ENCODE results near the gene IGHMBP2.

Gene IGHMBP2

DNA sequence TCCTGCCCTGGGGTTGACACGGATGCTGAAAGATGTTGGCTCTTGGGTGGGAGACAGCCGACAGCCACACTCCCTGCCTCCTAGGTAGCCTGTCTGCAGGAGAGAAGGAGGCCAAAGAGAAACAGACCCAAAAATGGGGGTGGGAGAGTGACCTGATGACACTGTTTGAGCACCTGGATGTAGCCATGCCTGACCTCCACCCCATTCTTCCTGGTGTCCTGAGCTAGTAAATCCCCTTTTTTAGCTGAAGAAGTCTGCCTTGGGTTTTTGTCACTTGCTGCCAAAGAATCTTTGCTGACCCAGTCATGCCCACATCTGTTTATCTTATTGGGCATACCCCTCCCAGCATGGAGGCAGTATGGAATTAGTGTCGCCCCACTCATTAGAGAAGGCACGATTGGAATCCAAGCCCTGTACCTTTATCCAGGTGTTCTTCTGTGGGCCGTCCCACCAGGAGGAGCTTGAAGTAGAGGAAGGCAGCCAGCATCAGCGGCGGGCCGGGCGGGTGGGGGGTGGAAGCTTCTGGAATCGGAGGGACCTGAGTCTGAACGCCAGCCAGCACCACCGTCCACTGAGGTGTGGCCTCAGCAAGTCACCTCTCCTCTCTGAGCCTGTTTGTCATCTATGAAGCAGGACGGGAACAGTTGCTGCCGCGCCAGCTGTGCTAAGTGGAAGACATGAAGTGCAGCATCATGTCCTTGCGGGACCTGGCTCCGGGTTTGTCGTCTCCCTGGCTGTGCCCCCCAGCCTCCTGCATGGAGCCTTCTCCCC is 37.8 kb downstream of the IGHMBP2 start:
- DNase-seq: no peak

DNA sequence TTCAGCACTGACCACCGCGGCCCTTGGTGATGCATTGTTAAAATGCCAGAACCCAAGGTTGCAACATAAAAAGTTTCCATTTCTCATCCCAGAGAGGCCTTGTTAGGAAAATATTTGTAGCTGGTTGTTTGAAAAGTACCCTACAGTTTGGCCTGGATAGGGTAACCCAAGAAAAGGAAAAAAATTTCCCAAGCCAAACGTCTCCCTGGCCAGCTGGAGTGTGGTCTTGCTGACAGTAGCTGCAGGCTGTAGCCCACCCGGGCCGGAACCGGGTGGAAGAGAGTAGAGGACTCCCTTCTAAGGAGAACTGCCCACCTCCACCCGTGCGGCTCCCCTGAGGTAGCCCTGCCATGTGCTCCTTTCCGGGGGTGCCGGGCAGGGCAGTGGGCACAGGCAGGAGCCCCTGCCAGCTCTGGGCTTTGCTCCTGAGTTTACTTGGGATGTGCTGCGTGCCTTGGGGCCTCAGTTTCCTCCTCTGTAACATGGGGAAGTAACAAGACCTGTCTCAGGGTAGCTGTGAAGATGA is 38.5 kb downstream of the IGHMBP2 start:
- no peak for DNase-seq

DNA sequence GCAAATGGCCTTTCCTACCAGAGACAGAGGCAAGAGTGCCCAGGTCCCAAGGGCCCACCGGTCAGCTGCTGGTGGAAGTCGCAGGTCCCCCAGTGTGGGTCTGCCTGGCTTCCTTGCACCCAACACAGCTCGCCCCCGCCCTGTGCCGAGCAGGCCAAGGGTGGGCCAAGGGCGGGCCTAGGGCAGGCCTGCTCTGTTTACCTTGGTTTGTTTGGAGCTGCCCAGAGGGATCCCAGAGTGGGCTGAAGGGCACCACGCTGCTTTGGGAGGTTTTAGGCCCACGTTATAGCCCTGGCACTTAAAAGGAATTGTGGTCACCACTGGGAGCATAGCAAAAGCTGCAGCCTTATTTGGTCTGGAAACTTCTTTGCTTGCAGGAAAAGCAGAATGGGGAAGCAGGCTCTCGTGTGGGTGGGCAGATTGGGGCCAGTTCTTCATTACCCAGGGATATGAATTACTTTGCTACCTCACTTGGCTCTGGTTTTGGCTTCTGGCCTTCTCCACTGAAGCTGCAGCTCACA is 39.1 kb downstream of the IGHMBP2 start:
- DNase-seq: no peak

DNA sequence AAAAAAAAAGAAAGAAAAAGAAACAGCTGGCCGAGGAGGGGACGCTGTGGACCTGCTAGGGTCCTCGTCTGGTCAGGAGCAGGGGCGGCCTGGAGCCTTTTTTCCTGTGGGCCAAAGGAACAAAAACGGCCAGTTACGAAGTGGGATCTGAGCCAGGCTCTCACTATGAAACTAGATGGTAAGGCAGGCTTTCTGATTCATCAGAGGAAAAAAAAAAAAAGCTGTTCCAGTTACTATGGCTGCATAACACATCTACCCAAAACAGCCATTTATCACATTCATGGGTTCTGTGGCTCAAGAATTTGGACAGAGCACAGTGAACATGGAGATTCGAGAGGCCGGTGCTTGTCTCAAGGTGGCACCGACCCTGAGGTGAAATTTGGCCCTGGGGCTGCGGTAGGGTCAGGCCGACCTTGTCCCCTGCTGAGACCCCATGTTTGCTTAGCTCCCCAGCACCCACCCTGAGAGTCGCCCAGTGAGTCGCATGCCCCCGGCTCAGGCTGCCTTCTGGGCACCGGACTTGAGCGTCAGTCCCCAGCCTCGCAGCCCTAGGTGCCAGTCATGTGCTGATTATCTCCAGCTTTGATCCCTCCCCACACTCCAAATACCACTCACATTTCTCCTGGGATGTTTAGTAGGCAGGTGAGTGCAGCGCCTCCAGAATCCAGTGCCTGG is 42.9 kb downstream of the IGHMBP2 start:
- DNase-seq: no peak

DNA sequence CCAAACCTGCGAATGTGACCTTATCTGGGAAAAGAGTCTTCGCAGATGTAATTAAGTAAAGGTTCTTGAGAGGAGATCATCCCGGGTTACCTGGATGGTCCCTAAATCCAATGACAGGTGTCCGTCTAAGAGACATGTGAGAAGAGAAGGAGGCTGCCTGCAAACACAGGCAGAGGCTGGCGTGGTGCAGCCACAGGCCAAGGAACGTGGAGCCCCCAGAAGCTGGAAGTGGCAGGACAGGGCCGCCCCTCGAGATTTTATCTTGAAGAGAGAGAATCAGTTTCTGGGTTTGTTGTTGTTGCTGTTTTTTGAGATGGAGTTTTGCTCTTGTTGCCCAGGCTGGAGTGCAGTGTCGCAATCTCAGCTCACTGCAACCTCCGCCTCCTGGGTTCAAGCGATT is 43.5 kb downstream of the IGHMBP2 start:
- no peak for DNase-seq

DNA sequence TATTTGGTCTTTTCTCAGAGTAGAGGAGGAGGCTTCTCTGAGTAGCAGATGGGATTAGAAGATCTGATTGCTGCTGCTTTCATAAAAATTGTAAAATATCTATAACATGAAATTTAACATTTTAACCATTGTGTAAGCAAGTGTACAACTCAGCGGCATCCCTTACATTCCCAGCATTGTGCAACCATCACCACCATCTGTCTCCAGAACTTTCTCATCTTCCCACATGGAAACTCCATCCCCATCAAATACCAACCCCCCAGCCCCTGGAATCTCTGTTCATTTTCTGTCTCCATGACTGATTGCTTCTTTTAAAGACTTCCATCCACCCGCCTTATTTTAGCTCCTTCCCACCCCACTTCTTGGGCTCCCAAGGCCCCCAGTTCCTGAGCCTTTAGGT is 44.8 kb downstream of the IGHMBP2 start:
- no peak for DNase-seq

DNA sequence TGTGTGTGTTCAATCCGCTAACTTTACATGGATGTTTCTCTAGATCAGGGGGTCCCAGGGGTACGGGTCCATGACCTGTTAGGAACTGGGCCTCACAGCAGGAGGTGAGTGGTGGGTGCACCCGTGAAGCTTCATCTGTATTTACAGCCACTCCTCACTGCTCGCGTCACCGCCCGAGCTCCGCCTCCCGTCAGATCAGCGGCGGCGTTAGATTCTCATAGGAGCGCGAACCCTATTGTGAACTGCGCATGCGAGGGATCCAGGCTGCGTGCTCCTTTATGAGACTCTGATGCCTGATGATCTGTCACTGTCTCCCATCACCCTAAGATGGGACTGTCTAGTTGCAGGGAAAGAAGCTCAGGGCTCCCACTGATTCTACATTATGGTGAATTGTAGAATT is 45.2 kb downstream of the IGHMBP2 start:
- DNase-seq: no peak

DNA sequence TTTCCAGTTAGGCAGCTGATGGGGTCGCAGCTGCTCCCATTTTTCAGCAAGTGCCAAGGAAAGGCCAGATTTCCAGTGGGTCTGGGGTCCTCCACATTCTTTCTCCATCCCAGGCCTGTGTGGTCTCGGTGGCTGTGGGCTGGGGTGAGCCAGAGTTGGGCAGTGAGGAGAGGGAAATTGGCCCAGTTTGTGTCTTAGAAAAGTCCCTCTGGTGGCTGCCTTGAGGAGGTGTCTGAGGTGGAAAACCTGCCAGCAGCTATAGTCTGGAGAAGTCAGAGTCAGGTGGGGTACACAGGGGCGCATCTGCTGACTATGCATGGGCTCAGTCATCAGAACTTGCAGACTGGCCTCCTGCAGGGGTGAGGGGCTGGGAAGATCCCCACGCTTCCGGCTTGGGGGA is 46.6 kb downstream of the IGHMBP2 start:
- DNase-seq: no peak

DNA sequence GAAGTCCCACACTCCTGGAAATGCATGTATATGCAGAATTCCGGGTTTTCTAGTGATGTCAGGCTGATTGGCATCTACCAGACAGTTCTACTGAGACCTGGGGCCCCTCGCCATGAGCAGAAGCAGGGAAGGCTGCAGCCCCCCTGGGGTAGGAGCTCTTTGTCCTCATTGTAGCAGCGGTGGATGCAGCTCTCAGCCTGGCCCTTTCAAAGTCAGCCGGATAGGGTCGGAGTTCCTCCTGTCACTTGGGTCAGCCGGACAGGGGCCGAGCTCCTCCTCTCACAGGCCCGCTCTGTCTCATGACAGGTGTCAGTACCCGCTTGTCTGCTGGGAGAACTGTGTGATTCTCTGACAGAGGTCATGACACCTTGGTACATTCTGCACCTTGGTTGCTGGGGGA is 47.1 kb downstream of the IGHMBP2 start:
- DNase-seq: no peak

DNA sequence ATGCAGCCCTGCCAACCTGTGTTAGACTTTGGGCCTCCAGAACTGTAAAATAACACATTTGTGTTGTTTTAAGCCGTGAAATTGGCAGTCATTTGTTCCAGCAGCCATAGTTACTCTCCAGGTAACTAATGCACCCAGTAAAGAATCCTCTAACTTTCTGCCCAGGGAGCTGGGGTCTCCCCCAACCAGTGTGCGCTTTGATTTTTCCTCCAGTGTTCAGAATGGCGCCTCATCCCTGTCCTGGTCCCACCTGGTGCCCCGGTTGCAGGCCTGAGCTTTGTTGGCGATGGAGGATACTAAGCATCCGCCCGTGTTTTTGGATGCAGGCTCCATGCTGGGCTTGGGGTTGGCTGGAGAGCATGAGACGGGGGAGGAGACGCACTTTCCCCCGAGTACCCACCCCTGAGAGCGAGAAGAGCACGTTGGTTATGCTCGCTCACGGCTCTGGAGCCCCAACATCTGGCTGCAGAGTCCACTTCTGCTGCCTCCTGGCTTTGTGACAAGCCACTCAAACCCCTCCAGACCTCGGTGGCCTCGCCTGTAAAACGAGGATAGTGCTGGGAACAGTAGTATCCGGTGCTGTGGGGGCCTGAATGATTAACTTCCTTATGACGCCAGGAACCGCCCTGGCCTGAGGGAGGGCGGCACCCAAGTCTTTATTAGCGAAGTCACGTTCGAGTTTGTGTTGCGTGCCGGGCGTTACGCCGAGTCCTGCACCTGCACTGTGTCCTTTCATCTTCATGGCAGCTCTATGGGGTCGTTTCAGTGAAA is 51.3 kb downstream of the IGHMBP2 start:
- DNase-seq: peak in 1 of 2 donors; percentile 44

DNA sequence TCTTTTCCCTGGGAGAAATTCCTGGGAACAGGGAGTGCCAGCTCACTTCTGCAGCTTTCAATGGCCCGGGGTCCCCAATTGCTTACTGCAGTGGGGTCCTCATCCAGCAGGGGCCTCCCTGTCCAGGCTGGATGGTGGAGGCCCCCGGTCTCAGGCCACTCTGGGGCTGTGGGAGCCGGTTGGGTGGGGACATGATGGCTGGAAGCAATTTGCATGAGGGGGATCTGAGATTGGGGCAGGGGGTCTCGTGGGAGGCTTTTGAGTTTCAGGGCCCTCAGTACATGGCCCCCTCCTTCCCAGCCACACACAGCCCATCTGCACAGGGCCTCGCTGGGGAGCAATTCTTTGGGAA is 51.9 kb downstream of the IGHMBP2 start:
- DNase-seq: no peak

DNA sequence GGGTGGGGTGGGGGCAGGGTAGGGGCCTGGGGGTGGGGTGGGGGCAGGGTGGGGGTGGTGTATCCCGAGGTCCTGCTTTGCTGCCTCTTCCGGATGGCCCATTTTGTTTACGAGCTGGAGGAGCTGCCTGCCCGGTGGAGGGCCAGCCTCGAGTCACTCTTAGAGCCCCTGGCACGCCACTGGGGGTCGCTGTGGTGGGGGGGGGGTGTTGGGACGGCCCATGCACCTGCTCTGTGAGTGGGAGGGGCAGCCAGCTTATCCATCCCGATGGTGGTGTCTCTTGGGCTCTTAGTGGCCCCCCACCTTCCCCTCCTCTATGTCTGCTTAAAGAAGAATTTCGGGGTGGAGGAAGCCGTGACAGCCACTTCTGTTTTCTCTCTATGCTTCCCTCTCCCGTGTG is 52.5 kb downstream of the IGHMBP2 start:
- DNase-seq: peak; percentile 28 to 35

DNA sequence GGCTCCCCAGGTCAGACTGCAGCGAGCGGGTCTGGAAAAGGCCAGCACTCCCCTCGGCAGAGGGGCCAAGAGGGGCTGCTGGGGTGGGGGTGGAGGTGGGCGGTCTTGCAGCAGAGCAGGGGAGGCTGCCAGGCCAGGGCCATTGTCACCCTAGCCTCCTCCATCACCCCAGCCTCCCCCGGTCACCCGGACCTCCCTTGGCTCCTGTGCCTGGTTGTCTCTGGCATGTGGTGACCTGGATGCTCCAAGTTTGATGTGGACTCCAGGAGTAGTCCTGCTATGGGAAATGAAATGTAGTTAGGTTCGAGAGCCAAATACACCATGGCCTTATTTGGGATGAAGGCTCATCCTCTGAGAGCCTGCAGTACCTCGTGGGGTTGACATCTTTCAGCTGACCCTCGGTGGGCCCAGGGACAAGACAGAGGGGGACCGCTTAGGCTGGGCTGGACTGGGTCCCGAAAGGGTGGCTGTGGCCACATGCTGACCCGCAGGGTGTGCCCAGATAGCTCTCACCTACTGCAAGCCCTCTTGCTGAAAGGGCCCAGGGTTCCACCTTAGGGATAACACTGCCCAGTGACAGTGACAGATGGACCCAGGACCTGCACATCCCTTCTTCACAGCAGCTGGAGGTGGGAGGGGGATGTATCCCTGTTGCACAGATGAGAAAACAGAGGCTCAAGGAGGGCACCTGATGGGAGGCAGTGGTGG is 53.0 kb downstream of the IGHMBP2 start:
- no peak for DNase-seq

DNA sequence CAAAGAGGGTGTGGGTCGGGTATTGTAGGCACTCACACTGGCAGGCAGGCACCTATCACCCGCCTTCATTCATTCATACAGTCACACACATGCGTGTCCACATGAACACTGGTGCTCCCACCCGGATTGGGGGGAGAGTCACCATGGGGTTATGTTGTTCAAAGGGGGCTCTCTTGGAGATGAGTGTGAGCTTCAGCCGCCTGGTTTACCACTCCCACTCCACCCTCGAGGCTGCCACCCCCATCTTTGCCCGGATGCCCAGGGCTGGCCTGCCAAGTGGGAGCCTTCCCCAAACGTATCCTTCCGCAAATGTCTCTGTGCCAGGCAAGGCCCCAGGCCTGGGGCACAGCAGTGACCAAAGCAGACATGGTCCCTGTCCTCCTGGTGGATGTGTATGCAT is 54.5 kb downstream of the IGHMBP2 start:
- no peak for DNase-seq

DNA sequence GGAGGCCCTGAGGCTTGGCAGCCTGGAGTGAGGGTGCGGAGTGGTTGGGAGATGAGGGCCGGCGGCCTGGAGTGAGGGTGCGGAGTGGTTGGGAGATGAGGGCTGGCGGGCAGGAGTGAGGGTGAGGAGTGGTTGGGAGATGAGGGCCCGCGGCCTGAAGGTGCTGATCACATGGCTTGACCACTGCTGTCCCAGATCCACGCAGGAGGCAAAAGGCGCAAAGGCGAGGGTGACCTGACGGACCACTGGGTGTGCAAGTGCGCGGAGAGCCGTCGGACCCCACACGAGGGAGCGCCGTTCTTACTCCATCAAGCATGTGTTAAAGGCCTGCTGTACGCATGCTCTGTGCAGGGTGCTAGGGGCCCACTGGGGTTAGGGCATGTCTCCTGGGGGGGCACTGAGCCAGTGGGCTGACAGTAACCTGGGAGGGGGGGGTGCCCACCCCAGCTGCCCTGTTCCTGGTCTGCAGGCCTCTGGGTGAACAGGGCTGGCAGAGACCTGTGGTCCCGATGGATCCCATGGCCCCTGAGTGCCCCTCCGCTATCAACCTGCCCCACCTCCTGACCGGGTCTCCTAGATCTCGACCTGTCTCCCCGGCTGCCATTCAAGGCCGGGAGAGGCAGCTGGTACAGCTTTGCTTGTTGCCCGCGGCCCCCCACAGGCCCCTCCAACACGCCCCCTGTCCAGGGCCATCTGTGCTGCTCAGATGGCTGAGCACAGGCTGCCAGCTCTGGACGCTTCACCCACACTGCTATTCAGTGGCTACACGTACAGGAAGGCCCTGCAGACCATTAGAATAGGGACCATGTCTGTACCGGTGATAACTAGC is 56.0 kb downstream of the IGHMBP2 start:
- no peak for DNase-seq

DNA sequence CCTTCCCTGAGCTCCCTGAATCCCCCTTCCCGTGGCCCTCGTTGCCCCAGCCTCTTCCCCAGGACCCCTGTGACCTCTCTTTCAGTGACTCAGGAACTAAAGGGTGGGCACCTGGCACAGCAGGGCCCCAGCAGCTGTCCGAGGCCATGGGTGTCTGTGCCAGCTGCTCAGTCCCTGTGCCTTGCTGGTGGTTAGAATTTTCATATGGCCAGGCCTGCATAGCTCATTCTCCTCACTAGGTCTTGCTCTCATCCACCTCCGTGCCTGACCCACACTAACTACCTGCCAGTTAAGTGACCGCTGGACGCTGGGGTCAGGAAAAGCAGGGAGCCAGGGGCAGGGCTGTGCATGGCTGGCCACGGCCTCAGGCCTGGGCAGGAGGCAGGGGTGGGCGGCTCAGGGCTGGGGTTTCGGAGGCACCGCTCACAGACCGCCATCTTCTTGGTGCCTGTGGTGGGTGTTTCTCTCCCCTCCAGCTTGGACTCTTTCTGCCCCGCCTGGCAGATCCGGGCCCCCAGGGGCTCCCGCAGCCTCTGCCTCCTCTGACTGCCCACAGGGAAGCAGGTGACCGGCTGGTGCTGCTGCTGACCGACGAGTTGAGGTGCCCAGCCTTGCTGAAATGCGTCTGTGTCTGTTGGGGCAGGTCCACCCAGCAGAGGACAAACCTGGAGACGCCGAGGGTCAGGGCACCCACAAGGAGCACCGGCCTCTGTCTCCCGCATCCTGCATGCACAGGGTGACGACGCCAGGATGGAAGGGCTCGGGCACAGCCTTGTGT is 56.8 kb downstream of the IGHMBP2 start:
- no peak for DNase-seq

DNA sequence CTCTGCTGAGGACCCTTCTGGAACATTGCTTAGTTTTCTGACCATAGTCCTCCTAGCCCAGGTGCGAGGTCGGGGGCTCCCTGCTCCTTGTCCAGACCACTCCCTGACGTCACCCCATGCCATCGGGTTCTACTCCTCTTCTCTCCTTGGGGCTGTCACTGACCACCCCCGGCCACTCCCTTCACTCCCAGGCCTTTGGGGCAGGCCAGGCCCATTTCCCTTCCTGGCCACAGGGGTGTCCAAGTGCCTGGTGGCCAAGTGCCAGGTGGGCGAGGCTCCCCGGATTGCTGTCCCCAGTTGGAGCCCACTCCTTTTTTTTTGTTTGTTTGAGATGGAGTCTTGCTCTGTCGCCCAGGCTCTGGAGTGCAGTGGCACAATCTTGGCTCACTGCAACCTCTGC is 57.6 kb downstream of the IGHMBP2 start:
- no peak for DNase-seq

DNA sequence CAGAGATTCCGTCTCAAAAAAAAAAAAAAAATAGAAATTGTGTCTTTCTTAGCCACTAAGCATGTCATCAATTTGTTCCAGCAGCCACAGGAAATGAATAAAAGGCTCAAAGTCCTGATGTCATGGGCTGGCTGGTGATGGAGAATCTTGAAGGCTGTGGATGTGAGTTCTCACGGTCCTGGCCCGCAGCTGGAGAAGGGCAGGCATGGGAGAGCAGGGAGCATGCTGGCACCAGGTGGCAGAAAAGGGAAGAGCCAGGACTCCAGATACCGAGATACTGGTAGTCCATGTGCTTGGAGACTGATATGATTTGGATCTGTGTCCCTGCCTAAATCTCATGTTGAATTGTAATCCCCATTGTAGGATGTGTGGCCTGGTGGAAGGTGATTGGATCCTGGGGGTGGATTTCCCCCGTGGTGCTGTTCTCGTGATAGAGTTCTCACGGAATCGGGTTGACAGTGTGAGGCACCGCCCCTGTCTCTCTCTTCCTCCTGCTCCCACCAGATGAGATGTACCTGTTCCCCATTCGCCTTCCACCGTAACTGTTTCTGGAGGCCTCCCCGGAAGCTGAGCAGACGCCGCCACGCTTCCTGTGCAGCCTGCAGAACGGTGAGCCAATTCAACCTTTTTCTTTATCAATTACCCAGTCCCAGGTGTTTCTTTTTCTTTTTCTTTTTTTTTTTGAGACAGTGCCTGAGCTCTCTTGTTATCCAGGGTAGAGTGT is 59.0 kb downstream of the IGHMBP2 start:
- DNase-seq: peak; percentile 20 to 51

DNA sequence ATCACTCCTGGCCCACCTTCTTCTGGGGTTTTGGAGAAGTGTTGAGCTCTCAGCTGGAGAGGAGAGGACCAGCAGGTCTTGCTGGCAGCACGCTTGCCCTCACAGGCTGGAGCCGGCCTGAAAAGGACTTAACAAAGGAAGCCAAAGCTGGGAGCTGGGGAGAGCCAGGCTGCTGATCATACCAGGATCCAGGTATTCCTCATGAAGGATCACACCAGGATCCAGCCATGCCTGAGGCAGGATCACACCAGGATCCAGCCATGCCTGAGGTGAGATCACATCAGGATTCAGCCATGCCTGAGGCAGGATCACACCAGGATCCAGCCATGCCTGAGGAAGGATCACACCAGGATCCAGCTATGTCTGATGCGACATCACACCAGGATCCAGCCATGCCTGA is 60.1 kb downstream of the IGHMBP2 start:
- DNase-seq: no peak
